Measurements from ENCODE around the gene SORD.
"Not testable (repeated sequence)": the region's sequence is repeated elsewhere in the genome, so short reads cannot be mapped to it uniquely, and the experiment has no call there.

SORD gene

DNA sequence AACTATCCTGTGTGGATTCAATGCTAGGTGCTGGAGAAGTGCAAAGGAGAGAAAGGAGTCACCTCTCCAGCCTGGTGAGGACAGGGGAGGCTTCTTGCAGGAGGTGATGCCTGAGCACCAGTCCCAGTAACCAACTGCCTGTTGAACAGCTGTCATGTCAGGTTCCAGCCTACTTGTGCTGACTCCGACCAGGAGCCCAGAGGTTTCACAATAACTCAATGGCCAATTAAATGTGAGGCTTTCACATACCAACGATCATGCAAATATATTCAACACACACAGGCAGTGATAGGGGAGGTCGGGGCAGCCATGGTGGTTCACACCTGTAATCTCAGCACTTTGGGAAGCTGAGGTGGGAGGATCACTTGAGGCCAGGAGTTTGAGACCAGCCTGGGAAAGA lies 7.7 kb downstream of the SORD start:
- H3K4me3 ChIP-seq (ENCODE audit: low read depth, low read length) = no peak overlapping the region
- TF ChIP-seq, protein P1, sequence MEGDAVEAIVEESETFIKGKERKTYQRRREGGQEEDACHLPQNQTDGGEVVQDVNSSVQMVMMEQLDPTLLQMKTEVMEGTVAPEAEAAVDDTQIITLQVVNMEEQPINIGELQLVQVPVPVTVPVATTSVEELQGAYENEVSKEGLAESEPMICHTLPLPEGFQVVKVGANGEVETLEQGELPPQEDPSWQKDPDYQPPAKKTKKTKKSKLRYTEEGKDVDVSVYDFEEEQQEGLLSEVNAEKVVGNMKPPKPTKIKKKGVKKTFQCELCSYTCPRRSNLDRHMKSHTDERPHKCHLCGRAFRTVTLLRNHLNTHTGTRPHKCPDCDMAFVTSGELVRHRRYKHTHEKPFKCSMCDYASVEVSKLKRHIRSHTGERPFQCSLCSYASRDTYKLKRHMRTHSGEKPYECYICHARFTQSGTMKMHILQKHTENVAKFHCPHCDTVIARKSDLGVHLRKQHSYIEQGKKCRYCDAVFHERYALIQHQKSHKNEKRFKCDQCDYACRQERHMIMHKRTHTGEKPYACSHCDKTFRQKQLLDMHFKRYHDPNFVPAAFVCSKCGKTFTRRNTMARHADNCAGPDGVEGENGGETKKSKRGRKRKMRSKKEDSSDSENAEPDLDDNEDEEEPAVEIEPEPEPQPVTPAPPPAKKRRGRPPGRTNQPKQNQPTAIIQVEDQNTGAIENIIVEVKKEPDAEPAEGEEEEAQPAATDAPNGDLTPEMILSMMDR (IDR thresholded peaks at IDR 0.05; ENCODE audit: insufficient read depth, low read depth, low read length, missing control alignments) = no peak
- DNase-seq (ENCODE audit: low read depth) = no peak

DNA sequence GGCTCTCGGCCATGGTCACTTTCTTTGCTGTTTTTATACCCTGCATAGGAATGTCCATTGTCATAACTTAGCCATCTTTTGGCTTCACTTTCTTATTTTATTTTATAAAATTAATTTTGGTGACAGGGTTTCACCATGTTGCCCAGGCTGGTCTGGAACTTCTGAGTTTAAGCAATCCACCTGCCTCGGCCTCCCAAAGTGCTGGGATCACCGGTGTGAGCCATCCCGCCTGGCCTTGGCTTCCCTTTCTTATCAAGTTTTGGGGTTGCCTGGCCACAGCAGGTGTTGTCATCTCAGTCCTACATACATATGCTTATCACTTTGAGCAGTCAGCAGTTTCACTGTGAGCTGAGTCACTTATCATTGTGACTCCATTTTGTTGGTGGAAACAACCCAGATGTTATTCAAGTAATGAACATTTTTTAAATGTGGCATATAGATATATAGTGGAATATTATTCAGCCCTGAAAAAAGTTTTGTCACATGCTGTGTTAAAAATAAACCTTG lies 8.6 kb downstream of the SORD start:
- not testable (repeated sequence) for H3K4me3 ChIP-seq (ENCODE audit: low read depth, low read length); DNase-seq (ENCODE audit: low read depth)

DNA sequence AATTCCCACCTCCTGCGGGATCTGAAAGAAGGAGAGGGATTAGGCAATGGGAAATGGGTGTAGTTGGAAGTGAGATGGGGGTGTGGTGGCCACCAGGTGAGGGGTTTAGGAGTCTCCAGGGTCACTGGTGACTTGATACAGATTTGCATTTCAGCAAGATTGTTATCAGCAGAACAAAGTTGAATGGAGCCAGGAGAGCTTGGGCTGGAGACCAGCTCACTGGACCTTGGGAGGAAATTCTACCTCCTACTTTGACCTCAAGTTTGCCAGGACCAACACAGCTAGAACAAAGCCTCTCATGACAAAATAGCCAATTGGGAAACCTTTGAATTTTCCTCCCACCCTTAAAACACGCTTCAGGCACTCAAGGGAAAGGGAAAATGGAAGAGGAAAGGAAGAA lies 9.5 kb downstream of the SORD start:
- not testable (repeated sequence) for H3K4me3 ChIP-seq (ENCODE audit: low read depth, low read length); DNase-seq (ENCODE audit: low read depth)

DNA sequence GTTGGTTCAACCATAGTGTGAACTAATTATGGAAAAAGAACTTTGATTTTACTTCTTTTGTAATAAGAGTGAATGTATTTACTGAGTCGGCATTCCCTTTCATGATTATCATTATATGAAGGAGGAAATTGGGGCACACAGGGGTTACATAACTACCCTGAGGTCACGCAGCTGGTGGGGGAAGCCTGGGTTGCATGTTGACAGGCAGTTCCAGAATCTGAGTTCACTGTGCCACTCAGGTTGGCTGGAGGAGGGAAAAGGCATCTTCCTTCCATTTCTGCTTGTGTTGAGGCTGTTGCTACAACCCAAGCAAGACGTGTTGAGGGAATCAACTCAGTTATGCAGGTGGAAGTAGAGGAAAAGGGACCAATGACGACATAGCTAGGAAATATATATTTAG lies 11.1 kb downstream of the SORD start:
- not testable (repeated sequence) for H3K4me3 ChIP-seq (ENCODE audit: low read depth, low read length); DNase-seq (ENCODE audit: low read depth)

DNA sequence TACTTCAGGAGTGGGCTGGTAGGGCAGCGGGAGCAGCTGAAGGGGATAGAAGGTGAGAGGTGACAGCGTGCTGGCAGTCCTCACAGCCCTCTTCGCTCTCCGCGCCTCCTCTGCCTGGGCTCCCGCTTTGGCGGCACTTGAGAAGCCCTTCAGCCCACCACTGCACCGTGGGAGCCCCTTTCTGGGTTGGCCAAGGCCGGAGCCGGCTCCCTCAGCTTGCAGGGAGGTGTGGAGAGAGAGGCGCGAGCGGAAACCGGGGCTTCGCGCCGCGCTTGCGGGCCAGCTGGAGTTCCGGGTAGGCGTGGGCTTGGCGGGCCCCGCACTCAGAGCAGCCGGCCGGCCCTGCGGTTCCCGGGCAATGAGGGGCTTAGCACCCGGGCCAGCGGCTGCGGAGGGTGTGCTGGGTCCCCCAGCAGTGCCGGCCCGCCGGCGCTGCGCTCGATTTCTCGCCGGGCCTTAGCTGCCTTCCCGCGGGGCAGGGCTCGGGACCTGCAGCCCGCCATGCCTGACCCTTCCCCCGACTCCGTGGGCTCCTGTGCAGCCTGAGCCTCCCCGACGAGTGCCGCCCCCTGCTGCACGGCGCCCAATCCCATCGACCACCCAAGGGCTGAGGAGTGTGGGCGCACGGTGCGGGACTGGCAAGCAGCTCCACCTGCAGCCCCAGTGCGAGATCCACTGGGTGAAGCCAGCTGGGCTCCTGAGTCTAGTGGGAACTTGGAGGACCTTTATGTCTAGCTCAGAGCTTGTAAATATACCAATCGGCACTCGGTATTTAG lies 11.8 kb downstream of the SORD start:
- H3K4me3 ChIP-seq (ENCODE audit: low read depth, low read length); DNase-seq (ENCODE audit: low read depth): not testable (repeated sequence)

DNA sequence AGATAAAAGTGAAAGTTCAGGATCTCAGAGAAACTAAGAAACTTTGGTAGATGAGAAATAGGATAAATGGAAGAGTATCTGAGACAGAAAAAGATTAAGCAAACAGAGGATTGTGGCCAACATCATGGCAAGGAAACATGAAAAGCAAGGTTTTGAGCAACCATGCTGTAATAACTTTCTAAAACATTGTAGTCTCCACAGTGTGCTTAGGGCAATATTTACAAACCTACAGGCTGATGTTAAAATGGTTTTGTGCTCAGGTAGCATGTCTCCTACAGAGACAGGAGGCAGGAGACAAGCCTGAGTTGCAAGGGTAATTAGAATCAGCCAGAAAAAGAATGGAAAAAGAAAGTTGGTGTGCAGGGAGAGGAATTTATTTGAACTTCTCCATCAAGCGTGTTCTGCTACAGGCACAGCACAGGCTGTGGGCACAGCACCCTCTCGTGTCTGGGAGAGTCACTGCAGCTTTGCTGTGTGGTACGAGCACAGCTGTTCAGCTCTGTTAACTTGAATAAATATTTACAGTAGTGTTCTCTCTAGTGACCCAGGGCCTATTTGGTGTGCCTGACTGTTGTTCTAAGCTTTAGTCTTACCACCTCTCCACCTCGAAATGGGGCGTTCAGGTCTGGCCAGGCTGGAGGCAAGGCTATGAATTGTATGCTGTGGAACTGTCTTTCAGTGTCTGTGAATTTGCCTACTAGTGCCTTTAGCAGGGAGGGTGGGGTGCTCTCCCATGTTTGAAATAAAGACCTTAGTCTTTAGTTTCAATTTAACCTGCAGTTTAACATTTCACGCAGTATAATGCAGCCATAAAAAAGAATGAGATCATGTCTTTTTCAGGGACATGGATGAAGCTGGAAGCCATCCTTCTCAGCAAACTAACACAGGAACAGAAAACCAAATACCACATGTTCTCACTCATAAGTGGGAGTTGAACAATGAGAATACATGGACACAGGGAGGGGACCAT lies 14.1 kb downstream of the SORD start:
- TF ChIP-seq, protein P1 (IDR thresholded peaks at IDR 0.05; ENCODE audit: insufficient read depth, low read depth, low read length, missing control alignments) = peak; percentile 90
- not testable (repeated sequence) for H3K4me3 ChIP-seq (ENCODE audit: low read depth, low read length)
- DNase-seq (ENCODE audit: low read depth) = peak; percentile 75

DNA sequence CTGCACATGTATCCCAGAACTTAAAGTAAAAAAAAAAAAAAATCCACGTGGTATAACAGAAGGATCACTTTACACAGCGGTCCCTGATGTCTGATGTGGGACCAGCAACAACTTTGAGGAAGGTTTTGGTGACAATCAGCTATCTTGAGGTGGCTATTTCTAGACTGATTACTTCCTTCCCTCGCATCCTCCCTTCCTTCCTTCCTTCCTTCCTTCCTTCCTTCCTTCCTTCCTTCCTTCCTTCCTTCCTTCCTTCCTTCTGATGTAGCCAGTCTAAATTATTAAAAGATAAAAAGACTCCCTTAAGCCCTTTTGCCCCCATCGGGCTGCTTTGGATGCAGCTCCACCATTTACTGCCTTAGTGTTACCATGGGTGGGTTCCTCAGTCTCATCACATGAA lies 14.9 kb downstream of the SORD start:
- H3K4me3 ChIP-seq (ENCODE audit: low read depth, low read length) = no peak overlapping the region
- TF ChIP-seq, protein P1 (IDR thresholded peaks at IDR 0.05; ENCODE audit: insufficient read depth, low read depth, low read length, missing control alignments) = no peak
- no peak for DNase-seq (ENCODE audit: low read depth)

DNA sequence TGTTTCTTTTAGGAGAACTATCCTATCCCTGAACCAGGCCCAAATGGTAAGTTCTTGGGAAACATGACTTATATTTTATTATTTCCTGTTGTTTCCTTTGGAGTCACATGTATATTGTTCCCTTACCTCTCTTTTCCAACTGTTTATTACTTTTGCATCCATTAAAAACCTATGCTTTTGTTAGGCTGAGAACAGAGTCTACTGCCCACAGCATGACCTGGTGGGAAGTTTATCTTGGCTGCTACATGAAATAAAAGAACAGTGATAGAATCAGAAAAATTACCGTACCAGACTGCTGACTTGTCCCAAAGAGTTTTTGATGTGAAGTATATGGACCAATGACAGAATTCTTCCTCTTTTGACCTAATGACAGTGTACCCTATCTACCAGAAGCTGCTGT lies 17.4 kb downstream of the SORD start:
- DNase-seq (ENCODE audit: low read depth); H3K4me3 ChIP-seq (ENCODE audit: low read depth, low read length): not testable (repeated sequence)

DNA sequence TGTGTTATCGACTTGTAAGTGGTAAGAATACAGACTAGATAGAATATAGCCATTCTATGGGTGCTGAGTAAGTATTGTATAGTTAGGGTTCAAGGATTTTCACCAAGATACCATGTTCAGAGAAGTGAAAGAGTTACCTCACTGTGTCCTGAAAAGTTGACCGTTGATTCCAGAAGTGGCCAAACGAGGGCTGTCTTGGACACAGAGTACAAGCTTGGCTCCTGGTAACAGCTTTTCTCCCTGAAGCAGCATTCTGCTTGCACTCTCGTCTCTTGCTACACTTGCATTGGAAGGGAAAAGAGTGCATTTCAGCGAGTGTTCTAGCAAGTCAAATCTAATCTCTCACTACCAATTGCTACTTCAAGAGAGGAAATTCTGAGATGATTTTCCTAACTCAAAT lies 18.5 kb downstream of the SORD start:
- not testable (repeated sequence) for DNase-seq (ENCODE audit: low read depth); H3K4me3 ChIP-seq (ENCODE audit: low read depth, low read length)

DNA sequence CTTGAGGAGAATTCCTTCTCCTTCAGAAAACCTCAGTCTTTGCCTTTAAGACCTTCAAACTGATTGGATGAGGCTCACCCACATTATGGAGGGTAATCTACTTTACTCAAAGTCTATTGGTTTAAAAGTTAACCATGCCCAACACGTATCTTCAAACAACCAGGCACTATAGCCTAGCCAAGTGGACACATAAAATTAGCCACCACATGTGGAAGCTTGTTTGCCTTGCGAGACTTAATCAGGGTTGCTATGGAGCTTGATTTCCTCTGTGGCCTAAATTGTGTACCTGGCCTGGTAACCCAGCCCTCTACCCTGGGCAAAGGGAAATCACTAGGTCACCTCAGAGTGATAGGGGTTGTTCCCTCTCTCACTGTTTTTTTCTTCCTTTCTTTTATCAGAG lies 19.9 kb downstream of the SORD start:
- not testable (repeated sequence) for DNase-seq (ENCODE audit: low read depth); H3K4me3 ChIP-seq (ENCODE audit: low read depth, low read length)

DNA sequence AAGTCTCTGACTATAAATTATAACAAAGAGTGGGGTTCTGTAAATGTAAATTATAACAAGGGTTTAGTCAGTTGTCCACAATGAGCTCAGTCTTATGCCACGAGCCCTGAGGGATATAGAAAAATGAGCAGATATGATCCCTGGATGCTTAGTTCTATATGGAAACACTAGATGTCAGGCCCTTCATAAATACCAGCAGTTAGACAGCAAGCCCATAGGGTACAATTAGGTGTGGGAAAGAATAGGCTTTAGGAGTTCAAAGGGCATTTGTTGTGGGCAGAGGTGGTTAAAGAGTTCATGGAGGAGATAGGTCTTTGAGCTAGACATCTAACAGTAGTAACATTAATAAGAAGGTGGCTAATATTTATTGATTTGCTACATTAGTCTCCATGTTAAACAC lies 21.3 kb downstream of the SORD start:
- not testable (repeated sequence) for DNase-seq (ENCODE audit: low read depth)

DNA sequence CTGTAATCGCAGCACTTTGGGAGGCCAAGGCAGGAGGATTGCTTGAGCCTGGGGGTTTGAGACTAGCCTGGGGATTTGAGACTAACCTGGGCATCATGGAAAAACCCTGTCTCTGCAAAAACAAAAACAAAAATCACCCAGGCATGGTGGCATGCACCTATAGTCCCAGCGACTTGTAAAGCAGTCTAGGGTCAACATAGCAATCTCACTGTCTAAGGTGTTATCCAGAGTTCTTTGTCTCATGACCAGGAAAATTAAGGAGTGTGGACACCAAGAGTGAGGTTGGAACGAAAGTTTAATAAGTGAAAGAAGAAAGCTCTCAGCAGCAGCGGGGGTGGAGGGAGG lies 25.4 kb downstream of the SORD start:
- peak; percentile 4 for DNase-seq (ENCODE audit: low read depth)
- not testable (repeated sequence) for H3K4me3 ChIP-seq (ENCODE audit: low read depth, low read length)

More for the DNA sequence above, 21.3 kb downstream of the SORD start:
- not testable (repeated sequence) for H3K4me3 ChIP-seq (ENCODE audit: low read depth, low read length)
